Dendritic cell treated with granulocyte-macrophage colony-stimulating factor and Interleukin-4, amounts not matched to agents 40 ng/mL and 50 ng/mL, for 4 days (primary cell): ENCODE results near the gene CDH22.

Experiments
- H3K27ac Mint-ChIP-seq: one replicate; pipeline ENCODE4 v1.8.0; 2022; ENCODE audit warnings: mild to moderate bottlenecking, mixed read lengths
- H3K27me3 Mint-ChIP-seq: one replicate; pipeline ENCODE4 v1.8.0; 2022; ENCODE audit warnings: mild to moderate bottlenecking, mixed read lengths
- H3K36me3 Mint-ChIP-seq: one replicate; pipeline ENCODE4 v1.8.0; 2022; ENCODE audit warnings: low read depth, mixed read lengths
- H3K4me1 Mint-ChIP-seq: one replicate; pipeline ENCODE4 v1.8.0; 2022; ENCODE audit warnings: low read depth, mixed read lengths
- H3K4me3 Mint-ChIP-seq: one replicate; pipeline ENCODE4 v1.8.0; 2022; ENCODE audit warnings: mild to moderate bottlenecking, moderate library complexity, mixed read lengths
- H3K9me3 Mint-ChIP-seq: one replicate; pipeline ENCODE4 v1.8.0; 2022; ENCODE audit warnings: mixed read lengths
- intact Hi-C: fragments of 100-400 bp; cut with micrococcal nuclease; formaldehyde crosslinking; loops from one replicate; pipeline ENCODE4 v1.15.0; 2022

CDH22 gene

DNA sequence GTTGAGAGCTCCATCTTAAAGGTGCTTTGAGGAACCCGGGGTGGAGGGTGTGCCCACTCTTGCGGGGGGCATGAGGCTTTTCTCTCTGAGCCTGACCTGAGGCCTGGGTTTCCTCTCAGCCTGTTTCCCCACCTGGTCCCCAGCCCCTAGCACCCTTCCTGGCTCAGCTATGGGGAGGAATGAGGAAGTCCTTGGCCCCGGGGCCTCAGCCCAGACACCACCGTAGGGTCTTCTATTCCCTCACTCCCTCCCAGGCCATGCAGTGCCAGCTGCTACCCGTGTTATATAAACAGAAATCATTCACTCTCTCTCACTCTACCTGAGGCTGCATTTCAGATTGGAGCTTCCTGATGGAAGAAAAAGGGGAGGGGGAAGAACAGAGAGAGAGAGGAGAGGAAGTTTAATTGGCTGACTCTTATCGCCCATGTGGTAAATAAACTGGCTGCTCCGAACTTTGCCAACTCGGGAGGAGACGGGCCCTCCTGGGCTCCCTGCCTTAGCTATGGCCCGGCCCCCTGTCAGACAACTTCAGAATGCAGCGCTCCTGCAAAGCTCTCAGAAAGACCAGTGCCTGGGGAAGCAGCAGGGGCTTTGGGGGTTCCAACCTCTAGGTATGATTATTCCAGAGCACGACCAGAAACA is 2.8 kb downstream of the CDH22 start:
- intact Hi-C loops: no loop called here
- Mint-ChIP-seq H3K4me3 (no peak overlapping the region), H3K9me3 (no peaks in the 10 kb centered on the region), H3K27me3 (peaks cover 67% of the 10 kb centered on the region), H3K36me3 (no peaks in the 10 kb centered on the region), H3K4me1 (peaks cover 4% of the 10 kb centered on the region), H3K27ac (no peak overlapping the region)

- Mint-ChIP-seq H3K27ac (no peak overlapping the region), H3K27me3 (peaks cover 61% of the 10 kb centered on the region)
Observed at GRCh38 chr20:46304852-46305251, 3.4 kb downstream of the CDH22 start.

DNA sequence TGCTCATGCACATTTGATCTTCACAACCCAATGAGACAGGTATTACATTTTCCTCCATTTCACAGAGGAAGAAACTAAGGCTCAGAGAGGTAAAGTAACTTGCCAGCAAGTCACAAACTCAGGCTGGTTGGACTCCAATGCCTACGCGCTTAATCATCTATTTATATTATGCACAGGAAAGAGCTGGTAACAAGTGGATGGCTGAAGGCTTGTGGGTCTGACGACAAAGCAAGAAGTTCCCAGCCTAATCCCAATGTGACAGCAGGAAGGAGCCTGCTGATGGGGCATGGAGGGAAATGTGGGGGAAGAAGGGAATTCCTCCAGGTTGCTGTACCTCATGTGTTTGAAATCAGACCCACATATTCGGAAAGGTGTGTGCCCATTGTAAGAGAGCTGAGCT is 3.9 kb downstream of the CDH22 start:
- intact Hi-C loops: no loop called here
- Mint-ChIP-seq H3K27me3 (peaks cover 56% of the 10 kb centered on the region), H3K4me3 (no peak overlapping the region), H3K4me1 (peaks cover 4% of the 10 kb centered on the region), H3K9me3 (no peaks in the 10 kb centered on the region), H3K27ac (no peak overlapping the region), H3K36me3 (no peaks in the 10 kb centered on the region)

More at GRCh38 chr20:46304852-46305251, 3.4 kb downstream of the CDH22 start:
- no peaks in the 10 kb centered on the region for H3K9me3 Mint-ChIP-seq
- no peaks in the 10 kb centered on the region for H3K36me3 Mint-ChIP-seq
- H3K4me3 Mint-ChIP-seq: no peak overlapping the region
- intact Hi-C loops: no loop called here
- peaks cover 4% of the 10 kb centered on the region for H3K4me1 Mint-ChIP-seq

GRCh38 chr20:46303176-46303956 is 4.9 kb downstream of the CDH22 start:
- Mint-ChIP-seq H3K27me3 (peaks cover 52% of the 10 kb centered on the region), H3K4me3 (no peak overlapping the region), H3K36me3 (no peaks in the 10 kb centered on the region), H3K9me3 (no peaks in the 10 kb centered on the region), H3K4me1 (peaks cover 4% of the 10 kb centered on the region), H3K27ac (no peak overlapping the region)
- intact Hi-C loops: no loop called here

DNA sequence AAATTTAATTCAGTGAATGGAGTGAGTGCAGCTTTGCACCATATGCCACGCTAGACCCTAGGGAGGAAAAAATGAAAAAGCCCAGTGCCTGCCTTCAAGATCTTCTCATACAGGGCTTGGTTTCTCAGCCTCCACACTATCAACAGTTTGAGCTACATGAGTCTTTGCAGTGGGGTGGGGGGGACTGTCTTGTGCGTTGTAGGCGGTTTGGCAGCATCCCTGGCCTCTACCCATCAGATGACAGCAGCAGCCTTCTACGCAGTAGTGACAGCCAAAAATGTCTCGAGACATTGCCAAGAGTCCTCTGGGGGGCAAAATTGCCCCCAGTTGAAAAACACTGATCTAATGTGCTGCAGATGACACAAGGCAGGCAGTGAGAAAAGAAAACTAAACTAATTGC is 6.2 kb downstream of the CDH22 start:
- no peaks in the 10 kb centered on the region for H3K9me3 Mint-ChIP-seq
- H3K4me3 Mint-ChIP-seq: no peak overlapping the region
- peaks cover 58% of the 10 kb centered on the region for H3K27me3 Mint-ChIP-seq
- intact Hi-C loops: no loop called here
- H3K27ac Mint-ChIP-seq: no peak overlapping the region
- H3K36me3 Mint-ChIP-seq: no peaks in the 10 kb centered on the region
- peaks cover 4% of the 10 kb centered on the region for H3K4me1 Mint-ChIP-seq

- Mint-ChIP-seq H3K27ac (no peak overlapping the region), H3K4me1 (no peaks in the 10 kb centered on the region), H3K27me3 (peaks cover 48% of the 10 kb centered on the region), H3K4me3 (no peak overlapping the region), H3K9me3 (no peaks in the 10 kb centered on the region), H3K36me3 (no peaks in the 10 kb centered on the region)
- intact Hi-C loops: no loop called here
Observed at GRCh38 chr20:46300281-46300680, 8.0 kb downstream of the CDH22 start.

DNA sequence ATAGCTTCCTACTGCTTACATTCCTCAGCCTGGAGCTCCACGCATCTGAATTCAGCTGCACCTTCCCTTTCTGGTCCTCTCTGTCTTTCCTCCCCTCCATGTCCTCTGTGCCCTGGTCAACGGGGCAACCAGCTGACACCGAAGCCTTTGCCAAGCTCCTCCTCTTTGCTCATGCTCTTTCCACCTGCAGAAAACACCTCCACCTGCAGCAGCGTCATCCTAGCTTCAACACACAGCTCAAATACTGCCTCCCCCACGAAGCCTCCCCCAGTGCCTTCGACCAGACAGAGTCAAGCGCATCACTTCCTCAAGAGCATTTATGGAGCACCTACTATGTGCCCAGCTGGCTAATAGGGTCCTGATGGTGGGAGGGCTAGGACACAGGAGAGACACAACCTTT is 9.2 kb downstream of the CDH22 start:
- no peaks in the 10 kb centered on the region for H3K9me3 Mint-ChIP-seq
- H3K27ac Mint-ChIP-seq: no peak overlapping the region
- H3K27me3 Mint-ChIP-seq: peaks cover 50% of the 10 kb centered on the region
- H3K36me3 Mint-ChIP-seq: no peaks in the 10 kb centered on the region
- H3K4me3 Mint-ChIP-seq: no peak overlapping the region
- no peaks in the 10 kb centered on the region for H3K4me1 Mint-ChIP-seq
- intact Hi-C loops: no loop called here

DNA sequence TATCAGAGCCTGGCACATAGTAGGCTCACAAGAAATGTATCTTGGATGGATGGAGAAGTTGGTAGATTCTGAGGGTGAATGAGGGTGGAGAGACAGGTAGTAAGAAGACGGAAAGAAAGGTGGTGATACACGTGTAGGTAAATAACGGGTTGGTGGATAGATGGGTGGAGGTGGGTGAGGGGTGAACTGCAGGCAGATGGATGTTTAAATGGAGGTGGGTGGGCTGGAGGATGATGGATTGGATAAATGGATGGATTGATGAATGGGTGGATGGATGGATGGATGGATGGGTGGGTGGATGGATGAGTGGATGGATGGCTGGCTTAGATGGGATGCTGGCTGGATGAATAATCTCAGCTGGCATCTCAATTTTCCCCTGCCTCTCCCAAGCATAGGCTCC is 9.9 kb downstream of the CDH22 start:
- intact Hi-C loops: no loop called here
- Mint-ChIP-seq H3K4me3 (no peak overlapping the region), H3K9me3 (no peaks in the 10 kb centered on the region), H3K27me3 (peaks cover 44% of the 10 kb centered on the region), H3K36me3 (no peaks in the 10 kb centered on the region), H3K4me1 (no peaks in the 10 kb centered on the region), H3K27ac (no peak overlapping the region)

DNA sequence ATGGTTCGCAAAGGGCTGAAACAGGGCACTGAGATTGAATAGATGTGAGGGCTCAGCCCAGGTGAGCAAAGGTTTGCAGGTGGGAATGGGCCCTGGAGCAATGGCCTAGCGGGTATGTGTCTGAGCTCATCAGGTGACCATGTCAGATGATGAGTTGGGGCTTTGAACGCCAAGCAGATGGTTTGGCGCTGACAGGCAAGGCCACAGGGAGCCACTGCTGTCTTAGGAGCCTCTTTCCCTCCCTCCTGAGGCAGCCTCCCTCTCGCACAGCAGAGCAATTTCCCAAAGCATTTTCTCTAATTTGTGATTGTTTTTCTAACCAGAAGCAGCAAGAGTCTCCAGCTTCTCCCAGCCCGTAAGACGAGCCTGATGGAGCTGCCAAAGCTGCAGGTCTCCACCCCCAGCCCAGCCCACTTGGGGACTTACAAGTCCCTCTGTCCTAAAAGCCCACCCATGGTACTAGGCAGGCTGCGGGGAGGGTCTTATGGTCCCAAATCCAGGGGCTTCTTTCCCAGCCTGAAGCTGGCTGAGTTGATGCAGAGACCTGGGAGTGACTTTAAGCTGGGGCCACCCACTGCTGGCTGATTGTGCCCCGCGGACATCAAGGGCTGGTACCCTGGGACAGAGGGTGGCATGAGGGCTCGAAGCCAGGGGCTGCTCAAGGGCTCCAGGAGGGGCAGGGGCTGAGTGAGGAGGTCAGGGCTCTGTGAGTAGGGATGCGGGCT is 11.6 kb downstream of the CDH22 start:
- Mint-ChIP-seq H3K4me1 (no peaks in the 10 kb centered on the region), H3K36me3 (no peaks in the 10 kb centered on the region), H3K9me3 (no peaks in the 10 kb centered on the region), H3K27ac (no peak overlapping the region), H3K27me3 (peaks cover 50% of the 10 kb centered on the region), H3K4me3 (no peak overlapping the region)
- intact Hi-C loops: no loop called here

GRCh38 chr20:46293084-46293483 is 15.2 kb downstream of the CDH22 start:
- Mint-ChIP-seq H3K27ac (no peak overlapping the region), H3K4me1 (no peaks in the 10 kb centered on the region), H3K9me3 (no peaks in the 10 kb centered on the region), H3K27me3 (peaks cover 51% of the 10 kb centered on the region), H3K4me3 (no peak overlapping the region), H3K36me3 (no peaks in the 10 kb centered on the region)
- intact Hi-C loops: no loop called here

DNA sequence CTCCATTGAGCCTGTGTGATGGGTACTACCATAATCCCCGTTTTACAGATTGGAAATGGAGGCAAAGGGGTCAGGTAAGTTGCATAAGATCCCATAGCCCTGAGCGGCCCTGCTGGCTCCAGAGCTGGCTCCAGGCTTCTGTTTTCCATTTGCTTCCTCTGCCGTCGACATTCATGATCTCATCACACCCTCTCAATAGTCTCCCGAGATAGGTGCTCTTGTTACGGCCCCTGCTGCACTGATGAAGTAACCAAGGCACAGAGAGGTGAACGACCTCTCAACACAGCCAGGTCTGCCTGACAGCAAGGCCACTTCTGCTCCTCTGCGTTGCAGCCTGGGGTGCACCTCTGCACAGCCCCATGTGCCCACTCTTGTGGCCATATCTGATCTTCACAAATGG is 16.9 kb downstream of the CDH22 start:
- no peak overlapping the region for H3K4me3 Mint-ChIP-seq
- no peak overlapping the region for H3K27ac Mint-ChIP-seq
- H3K4me1 Mint-ChIP-seq: no peaks in the 10 kb centered on the region
- H3K36me3 Mint-ChIP-seq: no peaks in the 10 kb centered on the region
- H3K9me3 Mint-ChIP-seq: no peaks in the 10 kb centered on the region
- intact Hi-C loops: no loop called here
- H3K27me3 Mint-ChIP-seq: peaks cover 37% of the 10 kb centered on the region

- no peaks in the 10 kb centered on the region for H3K4me1 Mint-ChIP-seq
- H3K27ac Mint-ChIP-seq: no peak overlapping the region
- intact Hi-C loops: no loop called here
- H3K27me3 Mint-ChIP-seq: peaks cover 36% of the 10 kb centered on the region
- H3K4me3 Mint-ChIP-seq: no peak overlapping the region
- no peaks in the 10 kb centered on the region for H3K36me3 Mint-ChIP-seq
- H3K9me3 Mint-ChIP-seq: no peaks in the 10 kb centered on the region
Observed at GRCh38 chr20:46289432-46289831, 18.9 kb downstream of the CDH22 start.

GRCh38 chr20:46286977-46287376 is 21.3 kb downstream of the CDH22 start:
- Mint-ChIP-seq H3K9me3 (no peaks in the 10 kb centered on the region), H3K4me1 (no peaks in the 10 kb centered on the region), H3K4me3 (no peak overlapping the region), H3K27me3 (peaks cover 33% of the 10 kb centered on the region), H3K36me3 (no peaks in the 10 kb centered on the region), H3K27ac (no peak overlapping the region)
- intact Hi-C loops: no loop called here

DNA sequence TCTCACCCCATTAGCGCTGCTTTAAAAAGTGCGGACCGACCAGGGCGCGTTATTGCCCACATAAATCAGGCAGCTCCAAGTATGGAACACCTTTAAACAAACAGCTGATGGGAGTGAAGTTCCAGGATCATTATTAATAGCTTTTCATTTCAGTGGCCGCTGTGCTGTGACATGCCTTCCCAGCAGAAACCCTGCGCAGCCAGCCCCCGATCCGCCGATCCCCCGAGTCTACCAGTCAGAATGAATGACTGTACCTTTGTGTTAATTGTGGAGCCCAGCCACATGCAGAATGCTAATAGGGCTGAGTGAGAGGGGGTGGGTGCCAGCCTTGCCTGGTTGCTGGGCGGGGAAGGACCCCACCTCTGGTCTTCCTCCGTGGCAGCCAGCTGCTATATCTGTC is 21.9 kb downstream of the CDH22 start:
- no peak overlapping the region for H3K27ac Mint-ChIP-seq

More for the DNA sequence above, 21.9 kb downstream of the CDH22 start:
- H3K4me1 Mint-ChIP-seq: no peaks in the 10 kb centered on the region
- H3K9me3 Mint-ChIP-seq: no peaks in the 10 kb centered on the region
- peaks cover 29% of the 10 kb centered on the region for H3K27me3 Mint-ChIP-seq
- H3K4me3 Mint-ChIP-seq: no peak overlapping the region
- H3K36me3 Mint-ChIP-seq: no peaks in the 10 kb centered on the region
- intact Hi-C loops: no loop called here
